ENCODE data around the gene ITGA7. TPM values are rescaled to one million over a fixed set of nuclear protein-coding genes. Genes with fewer than 3 reads are reported as not detected.

The ITGA7 gene
- total RNA-seq, 4 donors from 2014 or later: 101 to 207 (median 156) TPM

GRCh38 chr12:55698241-55698955, 9.3 kb downstream of the ITGA7 start:
- DNase-seq (ENCODE audit: low spot score): no peak
- no peak for ATAC-seq (ENCODE audit: low FRiP score)

GRCh38 chr12:55697686-55698085, 10.0 kb downstream of the ITGA7 start:
- DNase-seq (ENCODE audit: low spot score) (no peak), ATAC-seq (ENCODE audit: low FRiP score) (no peak)
- no peak for TF ChIP-seq CTCF (IDR thresholded peaks at IDR 0.05)

More at GRCh38 chr12:55698241-55698955, 9.3 kb downstream of the ITGA7 start:
- no peak for TF ChIP-seq CTCF (IDR thresholded peaks at IDR 0.05)

GRCh38 chr12:55696796-55697462, 10.8 kb downstream of the ITGA7 start:
- DNase-seq (ENCODE audit: low spot score) (no peak), ATAC-seq (ENCODE audit: low FRiP score) (no peak)
- no peak for TF ChIP-seq CTCF (IDR thresholded peaks at IDR 0.05)

GRCh38 chr12:55696141-55696540, 11.6 kb downstream of the ITGA7 start:
- ATAC-seq (ENCODE audit: low FRiP score) (no peak), DNase-seq (ENCODE audit: low spot score) (no peak)
- TF ChIP-seq CTCF (IDR thresholded peaks at IDR 0.05): no peak

GRCh38 chr12:55695349-55695748, 12.4 kb downstream of the ITGA7 start:
- DNase-seq (ENCODE audit: low spot score) (no peak), ATAC-seq (ENCODE audit: low FRiP score) (no peak)
- TF ChIP-seq CTCF (IDR thresholded peaks at IDR 0.05): no peak

- DNase-seq (ENCODE audit: low spot score) (no peak), ATAC-seq (ENCODE audit: low FRiP score) (no peak)
- TF ChIP-seq CTCF (IDR thresholded peaks at IDR 0.05): no peak
Observed at GRCh38 chr12:55694651-55695050, 13.1 kb downstream of the ITGA7 start.

- ATAC-seq (ENCODE audit: low FRiP score): no peak
- no peak for DNase-seq (ENCODE audit: low spot score)
Observed at GRCh38 chr12:55694188-55694515, 13.6 kb downstream of the ITGA7 start.

More at GRCh38 chr12:55694188-55694515, 13.6 kb downstream of the ITGA7 start:
- no peak for TF ChIP-seq CTCF (IDR thresholded peaks at IDR 0.05)

Measured in omental fat pad (tissue), 4 donors.